Cardiac fibroblast (primary cell): ENCODE measurements around the gene TBC1D9.

ENCODE experiments used
- DNase-seq, 2 donors: peaks; one replicate each; pipeline versions ENCODE4 v3.0.0 to v3.0.0-alpha.2; 2010; ENCODE audit warnings: low read depth in 2 of 2
- H3K4me3 ChIP-seq, 2 donors: replicated peaks in 1 of 2; 1 replicate in 1 of 2; 2 replicates in 1 of 2; pipeline ENCODE4 v1.5.1; 2011; ENCODE audit warnings: low read depth in 2 of 2, low read length in 2 of 2, mild to moderate bottlenecking in 2 of 2, moderate library complexity in 1 of 2
- TF ChIP-seq, protein P1 (sequence below): IDR thresholded peaks from one replicate; pipeline ENCODE4 v1.5.1; 2011; ENCODE audit warnings: low read depth, mild to moderate bottlenecking, low read length, inconsistent platforms

TBC1D9 gene

DNA sequence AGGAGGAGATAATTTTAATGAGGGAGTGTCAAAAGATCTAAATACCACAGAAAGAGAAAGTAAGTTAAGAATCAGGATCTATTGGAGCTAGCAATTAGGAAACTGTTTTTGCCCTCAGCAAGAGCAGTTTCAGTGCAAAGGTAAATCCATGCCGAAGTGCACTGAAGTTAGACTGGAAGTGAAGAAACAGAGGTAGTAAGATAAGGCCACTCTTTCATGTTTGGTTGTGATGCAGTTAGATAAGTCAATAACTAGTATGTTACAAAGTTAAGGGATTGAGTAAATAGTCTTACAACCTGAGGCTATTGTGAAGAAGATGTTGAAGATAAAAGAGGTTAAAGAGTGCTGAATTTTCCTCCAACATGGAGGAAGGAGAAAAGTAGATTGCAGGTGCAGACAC is 140.7 kb downstream of the TBC1D9 start:
- H3K4me3 ChIP-seq = no peak overlapping the region
- no peak for DNase-seq
- TF ChIP-seq, protein P1, sequence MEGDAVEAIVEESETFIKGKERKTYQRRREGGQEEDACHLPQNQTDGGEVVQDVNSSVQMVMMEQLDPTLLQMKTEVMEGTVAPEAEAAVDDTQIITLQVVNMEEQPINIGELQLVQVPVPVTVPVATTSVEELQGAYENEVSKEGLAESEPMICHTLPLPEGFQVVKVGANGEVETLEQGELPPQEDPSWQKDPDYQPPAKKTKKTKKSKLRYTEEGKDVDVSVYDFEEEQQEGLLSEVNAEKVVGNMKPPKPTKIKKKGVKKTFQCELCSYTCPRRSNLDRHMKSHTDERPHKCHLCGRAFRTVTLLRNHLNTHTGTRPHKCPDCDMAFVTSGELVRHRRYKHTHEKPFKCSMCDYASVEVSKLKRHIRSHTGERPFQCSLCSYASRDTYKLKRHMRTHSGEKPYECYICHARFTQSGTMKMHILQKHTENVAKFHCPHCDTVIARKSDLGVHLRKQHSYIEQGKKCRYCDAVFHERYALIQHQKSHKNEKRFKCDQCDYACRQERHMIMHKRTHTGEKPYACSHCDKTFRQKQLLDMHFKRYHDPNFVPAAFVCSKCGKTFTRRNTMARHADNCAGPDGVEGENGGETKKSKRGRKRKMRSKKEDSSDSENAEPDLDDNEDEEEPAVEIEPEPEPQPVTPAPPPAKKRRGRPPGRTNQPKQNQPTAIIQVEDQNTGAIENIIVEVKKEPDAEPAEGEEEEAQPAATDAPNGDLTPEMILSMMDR = no peak

DNA sequence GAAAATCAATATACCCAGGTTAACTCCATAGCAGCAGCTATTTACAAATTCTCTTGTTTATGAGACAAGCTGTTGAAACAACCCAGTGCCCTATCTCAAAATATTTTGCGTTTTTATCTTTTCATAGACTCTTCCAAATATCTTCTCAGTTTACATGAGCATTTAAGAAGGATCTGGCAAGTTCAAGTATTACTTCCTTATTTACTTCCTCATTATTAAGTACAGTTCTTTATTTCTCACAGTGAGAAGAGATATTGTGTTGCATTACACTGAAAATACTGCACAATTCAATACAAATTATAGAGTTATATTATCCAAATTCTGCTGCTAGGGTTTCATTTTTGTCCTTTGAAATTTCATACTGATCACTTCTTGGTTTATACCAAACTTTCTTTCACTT is 143.8 kb downstream of the TBC1D9 start:
- TF ChIP-seq, protein P1 = no peak
- no peak overlapping the region for H3K4me3 ChIP-seq
- no peak for DNase-seq

DNA sequence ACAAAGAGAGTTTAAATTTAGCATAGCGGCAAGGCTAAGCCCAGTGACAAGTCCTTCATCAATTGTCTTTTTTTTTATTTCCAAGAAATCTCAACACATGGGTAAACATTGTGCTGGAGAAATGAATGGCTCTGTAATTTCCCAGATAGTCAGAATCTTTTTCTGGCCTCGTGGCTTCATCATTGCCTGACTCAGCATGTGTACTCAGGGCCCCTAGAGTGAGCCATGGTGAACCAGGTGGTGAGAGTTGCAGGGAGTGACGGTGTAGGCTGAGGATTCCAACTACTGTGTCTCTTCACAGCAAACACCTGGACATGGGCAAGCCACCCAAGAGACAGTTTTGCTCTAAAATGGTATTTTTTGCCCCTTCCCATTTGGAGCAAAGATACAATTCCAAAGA is 144.3 kb downstream of the TBC1D9 start:
- peak in 1 of 2 donors; percentile 27 for DNase-seq
- TF ChIP-seq, protein P1 = no peak
- no peak overlapping the region for H3K4me3 ChIP-seq

DNA sequence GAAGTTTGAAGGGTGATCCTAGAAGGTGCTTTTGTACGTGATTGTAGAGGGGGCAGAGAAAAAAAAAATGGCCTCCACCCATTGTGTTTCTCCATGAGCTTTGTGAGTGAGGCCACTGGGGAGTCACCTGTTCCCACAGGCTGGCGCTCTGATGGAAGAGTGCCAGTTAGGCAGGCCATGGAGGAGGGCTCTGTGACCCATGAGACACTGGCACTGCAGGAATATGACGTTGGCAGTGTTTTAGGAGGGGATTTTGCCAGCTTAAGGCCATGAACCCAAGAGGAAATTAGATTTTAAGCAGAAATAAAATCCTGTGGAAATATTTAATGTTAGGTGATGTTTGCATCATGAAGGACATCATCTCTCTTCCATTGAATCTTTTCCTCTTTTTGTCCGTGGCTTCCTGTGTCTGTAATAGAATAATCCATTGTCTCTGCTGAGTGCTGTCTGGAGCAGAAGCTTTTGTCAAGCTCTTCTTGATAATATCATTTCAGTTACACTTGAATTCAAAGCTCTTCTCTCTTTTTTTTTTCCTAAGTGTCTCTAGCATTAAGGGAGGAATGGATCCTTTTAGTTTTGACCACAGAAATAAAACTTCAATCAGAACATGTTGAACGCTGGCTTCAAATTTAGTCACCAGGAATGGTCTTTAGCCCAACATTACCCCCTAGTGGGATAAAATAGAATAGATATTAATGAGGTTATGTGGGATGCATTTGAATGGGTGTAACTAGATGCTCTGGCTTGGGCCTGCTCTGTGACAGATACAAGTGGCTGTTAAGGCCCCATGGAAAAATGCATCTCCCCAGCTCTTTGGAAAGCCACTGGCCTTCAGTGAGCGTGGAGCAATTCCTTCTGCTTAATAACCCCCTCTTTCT is 146.4 kb downstream of the TBC1D9 start:
- DNase-seq = peak; percentile 61 to 70
- TF ChIP-seq, protein P1 = peak; percentile 40
- no peak overlapping the region for H3K4me3 ChIP-seq

DNA sequence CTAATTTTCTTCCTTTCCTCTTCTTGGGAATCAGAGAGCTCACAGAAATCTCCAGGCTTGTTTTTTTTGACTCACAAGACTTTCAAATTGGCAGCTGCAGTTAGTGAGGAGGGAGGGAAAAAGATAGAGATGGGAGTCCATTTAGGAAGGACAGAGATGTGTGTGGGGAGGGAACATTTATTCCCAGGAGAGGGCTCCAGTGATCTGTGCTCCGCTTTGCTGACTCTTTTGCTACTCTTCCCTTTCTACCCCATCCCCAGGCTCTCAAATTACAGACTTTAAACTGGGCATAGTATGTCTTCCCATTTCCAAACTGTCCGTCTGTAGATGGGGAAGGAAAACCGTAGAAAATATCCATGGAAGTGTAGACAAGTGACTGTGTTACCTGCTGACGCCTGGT is 148.3 kb downstream of the TBC1D9 start:
- H3K4me3 ChIP-seq = no peak overlapping the region
- DNase-seq = no peak
- TF ChIP-seq, protein P1 = no peak

DNA sequence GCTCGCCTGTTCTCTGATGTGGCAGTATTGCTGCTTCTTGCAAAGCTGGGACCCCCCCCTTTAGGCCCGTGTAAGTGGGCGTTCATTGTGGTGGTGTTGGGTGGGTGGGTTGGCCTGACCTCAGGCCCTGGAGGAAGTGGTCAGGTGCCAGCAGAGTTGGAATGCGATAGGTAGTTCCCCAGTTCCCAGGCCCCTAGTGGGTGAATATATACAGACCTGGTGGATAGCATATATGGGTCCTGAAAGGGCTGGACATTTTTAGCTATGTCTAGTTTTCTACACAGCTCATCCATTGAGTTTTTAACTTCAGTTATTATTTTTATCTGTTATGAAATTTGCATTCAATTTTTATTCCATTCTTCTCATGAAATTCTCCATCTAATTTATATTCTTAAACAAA is 151.6 kb downstream of the TBC1D9 start:
- DNase-seq = no peak
- no peak overlapping the region for H3K4me3 ChIP-seq
- TF ChIP-seq, protein P1 = no peak
